HepG2 (cell line): ENCODE results near the gene TRPM5. TPM values are rescaled to one million over a fixed set of nuclear protein-coding genes. Genes with fewer than 3 reads are reported as not detected.

ENCODE experiments used
- ARNT2 ChIP-seq: sonication (generic); formaldehyde crosslinking; IDR thresholded peaks from 2 replicates; pipeline ENCODE4 v1.8.0; 2022; ENCODE audit warnings: mild to moderate bottlenecking, low read depth, missing genetic modification reagents, moderate library complexity
- CCDC6 ChIP-seq: sonication (generic); formaldehyde crosslinking; IDR thresholded peaks from 2 replicates; pipeline ENCODE4 v1.8.1; 2022; ENCODE audit warnings: mild to moderate bottlenecking, missing genetic modification reagents, moderate library complexity
- DPF2 ChIP-seq: sonication (generic); formaldehyde crosslinking; IDR thresholded peaks from 2 replicates; pipeline ENCODE4 v1.4.0; 2020; ENCODE audit warnings: mild to moderate bottlenecking, low read depth, missing genetic modification reagents, borderline replicate concordance
- FOXO1 ChIP-seq: sonication (generic); formaldehyde crosslinking; IDR thresholded peaks from 2 replicates; pipeline ENCODE4 v1.4.0; 2020; ENCODE audit warnings: missing genetic modification reagents
- GZF1 ChIP-seq: sonication (generic); formaldehyde crosslinking; IDR thresholded peaks from 2 replicates; pipeline ENCODE4 v1.5.1; 2020; ENCODE audit warnings: mild to moderate bottlenecking, missing genetic modification reagents
- NBN ChIP-seq: fragments of 450-650 bp; conservative IDR thresholded peaks from 2 replicates; pipeline ENCODE4 v1.6.1; 2017
- TSC22D2 ChIP-seq: sonication (generic); formaldehyde crosslinking; IDR thresholded peaks from 2 replicates; pipeline ENCODE4 v1.5.1; 2020; ENCODE audit warnings: missing genetic modification reagents, mild to moderate bottlenecking, borderline replicate concordance
- XBP1 ChIP-seq: sonication (generic); formaldehyde crosslinking; IDR thresholded peaks from 2 replicates; pipeline ENCODE4 v1.5.0; 2020; ENCODE audit warnings: missing genetic modification reagents
- ZEB1 ChIP-seq: IDR thresholded peaks from 2 replicates; pipeline ENCODE4 v1.6.1; 2012; ENCODE audit warnings: mild to moderate bottlenecking, low read depth, inconsistent platforms; ENCODE audit not compliant: insufficient replicate concordance
- ZNF160 ChIP-seq: sonication (generic); formaldehyde crosslinking; IDR thresholded peaks from 2 replicates; pipeline ENCODE4 v1.8.0; 2022; ENCODE audit warnings: mild to moderate bottlenecking, inconsistent platforms, missing genetic modification reagents
- ZNF468 ChIP-seq: sonication (generic); formaldehyde crosslinking; IDR thresholded peaks from 2 replicates; pipeline ENCODE4 v1.8.0; 2022; ENCODE audit warnings: mild to moderate bottlenecking, moderate library complexity, missing genetic modification reagents
- ZNF607 ChIP-seq: sonication (generic); formaldehyde crosslinking; IDR thresholded peaks from 2 replicates; pipeline ENCODE4 v1.5.1; 2020; ENCODE audit warnings: missing genetic modification reagents, mild to moderate bottlenecking, borderline replicate concordance
- ZNF790 ChIP-seq: sonication (generic); formaldehyde crosslinking; IDR thresholded peaks from 2 replicates; pipeline ENCODE4 v1.8.0; 2022; ENCODE audit warnings: missing genetic modification reagents, mild to moderate bottlenecking, borderline replicate concordance
- polyA plus RNA-seq, 8 experiments: library from polyadenylated mRNA; depleted of rRNA in 3 of 8; stranded (reverse) in 7 of 8; unstranded in 1 of 8; fragments of >200 nt; fragmentation: Illumina TruSeq in 4 of 8; extraction: Trizol in 4 of 8; gene quantifications; 2 replicates each; pipeline versions ENCODE4 v1.2.1 to v1.2.3, GENCODE V29; 2011 to 2016; ENCODE audit warnings: low read depth in 4 of 8, missing spikeins in 1 of 8, mixed read lengths in 1 of 8; ENCODE audit not compliant: insufficient read depth in 1 of 8
- total RNA-seq, 5 experiments: library from RNA; depleted of rRNA; stranded (reverse); fragments of >200 nt; fragmentation: Illumina TruSeq; extraction: Trizol; gene quantifications; 2 replicates each; pipeline ENCODE4 v1.2.3, GENCODE V29; 2016; ENCODE audit warnings: low read depth in 1 of 5
- TF ChIP-seq, protein P1 (sequence below): sonication (generic); formaldehyde crosslinking; IDR thresholded peaks from 2 replicates; pipeline ENCODE4 v1.4.0; 2020; ENCODE audit warnings: missing genetic modification reagents
- TF ChIP-seq, protein P2 (sequence below): sonication (generic); formaldehyde crosslinking; IDR thresholded peaks from 2 replicates; pipeline ENCODE4 v1.4.0; 2020; ENCODE audit warnings: missing genetic modification reagents
- TF ChIP-seq, protein P3 (sequence below): sonication (generic); formaldehyde crosslinking; IDR thresholded peaks from 2 replicates; pipeline ENCODE4 v1.4.0; 2020; ENCODE audit warnings: missing genetic modification reagents, borderline replicate concordance
- TF ChIP-seq, protein P4 (sequence below): sonication (generic); formaldehyde crosslinking; IDR thresholded peaks from 2 replicates; pipeline ENCODE4 v1.8.0; 2022; ENCODE audit warnings: missing genetic modification reagents, low read depth, mild to moderate bottlenecking, borderline replicate concordance
- TF ChIP-seq, protein P5 (sequence below): sonication (generic); formaldehyde crosslinking; IDR thresholded peaks from 2 replicates; pipeline ENCODE4 v1.8.0; 2022; ENCODE audit warnings: missing genetic modification reagents, mild to moderate bottlenecking, moderate library complexity, borderline replicate concordance

Gene TRPM5
- total and polyA plus RNA-seq, 2 of the 13 experiments (the other 11 are each of a cell fraction or from before 2014, with no cell fraction given): 0.12 TPM; not detected in 1

DNA sequence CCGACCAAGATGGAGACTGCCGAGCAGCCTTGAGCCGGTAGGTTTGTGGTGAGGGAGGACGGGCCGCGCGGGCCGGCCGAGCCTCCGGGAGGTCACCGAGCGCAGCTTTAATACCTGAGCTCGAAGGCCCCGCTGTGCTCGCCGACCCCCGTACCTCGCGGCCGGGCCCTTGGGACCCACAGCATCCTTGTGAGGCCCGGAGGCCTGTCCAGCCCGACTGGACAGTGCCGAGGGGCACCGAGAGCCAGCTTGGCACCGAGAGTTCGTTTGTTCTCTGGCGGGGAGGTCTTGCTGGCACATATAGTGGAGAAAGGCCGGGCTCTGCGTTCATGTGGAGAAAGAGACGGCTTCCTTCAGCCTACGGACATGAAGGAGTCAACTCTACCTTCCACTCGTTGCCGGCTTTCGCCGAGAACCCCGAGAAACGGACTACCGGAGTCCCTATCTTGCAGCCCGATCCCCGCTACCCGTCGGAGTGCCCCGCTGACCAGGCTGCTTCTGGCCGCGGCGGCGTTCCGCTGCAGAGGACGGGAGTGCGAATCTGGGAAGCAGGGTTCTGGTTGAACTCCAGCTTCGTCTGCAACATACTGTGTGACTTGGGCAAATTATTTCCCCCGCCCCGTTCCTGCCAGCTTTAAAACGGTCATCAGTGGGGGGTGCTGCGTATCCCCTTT, 43.4 kb downstream of the TRPM5 start (continued):
- no peak for TF ChIP-seq GZF1 (CRISPR knock-in tag)
- no peak for TF ChIP-seq ZNF160 (CRISPR knock-in tag)
- no peak for TF ChIP-seq ZEB1
- TF ChIP-seq, protein P1, sequence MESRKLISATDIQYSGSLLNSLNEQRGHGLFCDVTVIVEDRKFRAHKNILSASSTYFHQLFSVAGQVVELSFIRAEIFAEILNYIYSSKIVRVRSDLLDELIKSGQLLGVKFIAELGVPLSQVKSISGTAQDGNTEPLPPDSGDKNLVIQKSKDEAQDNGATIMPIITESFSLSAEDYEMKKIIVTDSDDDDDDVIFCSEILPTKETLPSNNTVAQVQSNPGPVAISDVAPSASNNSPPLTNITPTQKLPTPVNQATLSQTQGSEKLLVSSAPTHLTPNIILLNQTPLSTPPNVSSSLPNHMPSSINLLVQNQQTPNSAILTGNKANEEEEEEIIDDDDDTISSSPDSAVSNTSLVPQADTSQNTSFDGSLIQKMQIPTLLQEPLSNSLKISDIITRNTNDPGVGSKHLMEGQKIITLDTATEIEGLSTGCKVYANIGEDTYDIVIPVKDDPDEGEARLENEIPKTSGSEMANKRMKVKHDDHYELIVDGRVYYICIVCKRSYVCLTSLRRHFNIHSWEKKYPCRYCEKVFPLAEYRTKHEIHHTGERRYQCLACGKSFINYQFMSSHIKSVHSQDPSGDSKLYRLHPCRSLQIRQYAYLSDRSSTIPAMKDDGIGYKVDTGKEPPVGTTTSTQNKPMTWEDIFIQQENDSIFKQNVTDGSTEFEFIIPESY: no peak
- TF ChIP-seq, protein P2, sequence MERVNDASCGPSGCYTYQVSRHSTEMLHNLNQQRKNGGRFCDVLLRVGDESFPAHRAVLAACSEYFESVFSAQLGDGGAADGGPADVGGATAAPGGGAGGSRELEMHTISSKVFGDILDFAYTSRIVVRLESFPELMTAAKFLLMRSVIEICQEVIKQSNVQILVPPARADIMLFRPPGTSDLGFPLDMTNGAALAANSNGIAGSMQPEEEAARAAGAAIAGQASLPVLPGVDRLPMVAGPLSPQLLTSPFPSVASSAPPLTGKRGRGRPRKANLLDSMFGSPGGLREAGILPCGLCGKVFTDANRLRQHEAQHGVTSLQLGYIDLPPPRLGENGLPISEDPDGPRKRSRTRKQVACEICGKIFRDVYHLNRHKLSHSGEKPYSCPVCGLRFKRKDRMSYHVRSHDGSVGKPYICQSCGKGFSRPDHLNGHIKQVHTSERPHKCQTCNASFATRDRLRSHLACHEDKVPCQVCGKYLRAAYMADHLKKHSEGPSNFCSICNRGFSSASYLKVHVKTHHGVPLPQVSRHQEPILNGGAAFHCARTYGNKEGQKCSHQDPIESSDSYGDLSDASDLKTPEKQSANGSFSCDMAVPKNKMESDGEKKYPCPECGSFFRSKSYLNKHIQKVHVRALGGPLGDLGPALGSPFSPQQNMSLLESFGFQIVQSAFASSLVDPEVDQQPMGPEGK (CRISPR knock-in tag): no peak
- 0 out of 2 replicates have a peak, but pooled peaks have one; percentile 17 for TF ChIP-seq XBP1 (CRISPR knock-in tag)
- no peak for TF ChIP-seq NBN
- TF ChIP-seq DPF2 (CRISPR knock-in tag): no peak
- peak; percentile 33; the same call in 1 of the 2 replicates for TF ChIP-seq ARNT2
- TF ChIP-seq ZNF468 (CRISPR knock-in tag): no peak
- TF ChIP-seq, protein P3, sequence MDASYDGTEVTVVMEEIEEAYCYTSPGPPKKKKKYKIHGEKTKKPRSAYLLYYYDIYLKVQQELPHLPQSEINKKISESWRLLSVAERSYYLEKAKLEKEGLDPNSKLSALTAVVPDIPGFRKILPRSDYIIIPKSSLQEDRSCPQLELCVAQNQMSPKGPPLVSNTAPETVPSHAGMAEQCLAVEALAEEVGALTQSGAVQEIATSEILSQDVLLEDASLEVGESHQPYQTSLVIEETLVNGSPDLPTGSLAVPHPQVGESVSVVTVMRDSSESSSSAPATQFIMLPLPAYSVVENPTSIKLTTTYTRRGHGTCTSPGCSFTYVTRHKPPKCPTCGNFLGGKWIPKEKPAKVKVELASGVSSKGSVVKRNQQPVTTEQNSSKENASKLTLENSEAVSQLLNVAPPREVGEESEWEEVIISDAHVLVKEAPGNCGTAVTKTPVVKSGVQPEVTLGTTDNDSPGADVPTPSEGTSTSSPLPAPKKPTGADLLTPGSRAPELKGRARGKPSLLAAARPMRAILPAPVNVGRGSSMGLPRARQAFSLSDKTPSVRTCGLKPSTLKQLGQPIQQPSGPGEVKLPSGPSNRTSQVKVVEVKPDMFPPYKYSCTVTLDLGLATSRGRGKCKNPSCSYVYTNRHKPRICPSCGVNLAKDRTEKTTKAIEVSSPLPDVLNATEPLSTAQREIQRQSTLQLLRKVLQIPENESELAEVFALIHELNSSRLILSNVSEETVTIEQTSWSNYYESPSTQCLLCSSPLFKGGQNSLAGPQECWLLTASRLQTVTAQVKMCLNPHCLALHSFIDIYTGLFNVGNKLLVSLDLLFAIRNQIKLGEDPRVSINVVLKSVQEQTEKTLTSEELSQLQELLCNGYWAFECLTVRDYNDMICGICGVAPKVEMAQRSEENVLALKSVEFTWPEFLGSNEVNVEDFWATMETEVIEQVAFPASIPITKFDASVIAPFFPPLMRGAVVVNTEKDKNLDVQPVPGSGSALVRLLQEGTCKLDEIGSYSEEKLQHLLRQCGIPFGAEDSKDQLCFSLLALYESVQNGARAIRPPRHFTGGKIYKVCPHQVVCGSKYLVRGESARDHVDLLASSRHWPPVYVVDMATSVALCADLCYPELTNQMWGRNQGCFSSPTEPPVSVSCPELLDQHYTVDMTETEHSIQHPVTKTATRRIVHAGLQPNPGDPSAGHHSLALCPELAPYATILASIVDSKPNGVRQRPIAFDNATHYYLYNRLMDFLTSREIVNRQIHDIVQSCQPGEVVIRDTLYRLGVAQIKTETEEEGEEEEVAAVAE (CRISPR knock-in tag): no peak
- TF ChIP-seq ZNF790: no peak
- TF ChIP-seq ZNF607 (CRISPR knock-in tag): no peak; the same call in 1 of the 2 replicates
- TF ChIP-seq FOXO1 (CRISPR knock-in tag): no peak
- no peak for TF ChIP-seq TSC22D2 (CRISPR knock-in tag)
- TF ChIP-seq, protein P4, sequence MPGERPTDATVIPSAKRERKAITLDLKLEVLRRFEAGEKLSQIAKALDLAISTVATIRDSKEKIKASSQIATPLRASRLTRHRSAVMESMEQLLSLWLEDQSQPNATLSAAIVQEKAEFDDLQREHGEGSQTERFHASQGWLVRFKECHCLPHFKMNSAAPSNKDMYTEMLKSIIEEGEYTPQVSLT (CRISPR knock-in tag): no peak
- TF ChIP-seq, protein P5, sequence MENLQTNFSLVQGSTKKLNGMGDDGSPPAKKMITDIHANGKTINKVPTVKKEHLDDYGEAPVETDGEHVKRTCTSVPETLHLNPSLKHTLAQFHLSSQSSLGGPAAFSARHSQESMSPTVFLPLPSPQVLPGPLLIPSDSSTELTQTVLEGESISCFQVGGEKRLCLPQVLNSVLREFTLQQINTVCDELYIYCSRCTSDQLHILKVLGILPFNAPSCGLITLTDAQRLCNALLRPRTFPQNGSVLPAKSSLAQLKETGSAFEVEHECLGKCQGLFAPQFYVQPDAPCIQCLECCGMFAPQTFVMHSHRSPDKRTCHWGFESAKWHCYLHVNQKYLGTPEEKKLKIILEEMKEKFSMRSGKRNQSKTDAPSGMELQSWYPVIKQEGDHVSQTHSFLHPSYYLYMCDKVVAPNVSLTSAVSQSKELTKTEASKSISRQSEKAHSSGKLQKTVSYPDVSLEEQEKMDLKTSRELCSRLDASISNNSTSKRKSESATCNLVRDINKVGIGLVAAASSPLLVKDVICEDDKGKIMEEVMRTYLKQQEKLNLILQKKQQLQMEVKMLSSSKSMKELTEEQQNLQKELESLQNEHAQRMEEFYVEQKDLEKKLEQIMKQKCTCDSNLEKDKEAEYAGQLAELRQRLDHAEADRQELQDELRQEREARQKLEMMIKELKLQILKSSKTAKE (CRISPR knock-in tag): no peak
- no peak for TF ChIP-seq CCDC6 (CRISPR knock-in tag)
